ENCODE data around the gene ZMIZ2. TPM values are rescaled to one million over a fixed set of nuclear protein-coding genes. Genes with fewer than 3 reads are reported as not detected.

ZMIZ2 gene
- total and polyA plus RNA-seq, 2 of the 8 experiments (the other 6 are each of a cell fraction or from before 2014, with no cell fraction given), result 24.4 to 66.4 TPM

GRCh38 chr7:44784364-44784763 lies 35.7 kb downstream of the ZMIZ2 start:
- Histone ChIP-seq H3K18ac (ENCODE audit: extremely low read depth, low read length) (no peak overlapping the region), H3K4me2 (ENCODE audit: insufficient read depth in 1 of 2, low read depth in 2 of 2, low read length in 2 of 2) (no peak overlapping the region), H2BK5ac (ENCODE audit: low read depth, low read length) (no peak overlapping the region), H3K27ac (ENCODE audit: low read depth, low read length) (no peak overlapping the region), H3K27me3 (replicated peaks in 1 of 4; ENCODE audit: control insufficient read depth in 3 of 4, extremely low read depth in 1 of 4, insufficient read depth in 3 of 4, low read length in 3 of 4) (no peaks in the 10 kb centered on the region), H2BK20ac (ENCODE audit: low read length) (no peak overlapping the region), H3K36me3 (ENCODE audit: control insufficient read depth in 2 of 4, insufficient read depth in 4 of 4, low read length in 3 of 4) (no peaks in the 10 kb centered on the region), H3K4me3 (ENCODE audit: extremely low read depth in 1 of 4, insufficient read depth in 2 of 4, low read depth in 3 of 4, low read length in 4 of 4) (no peak overlapping the region), H2BK120ac (replicated peaks; ENCODE audit: low read depth, low read length) (no peak overlapping the region), H2AK5ac (ENCODE audit: low read depth, low read length) (no peak overlapping the region), H3K14ac (ENCODE audit: insufficient read length) (no peak overlapping the region), H4K8ac (ENCODE audit: extremely low read depth, insufficient read depth, low read length) (no peak overlapping the region), H2AFZ (ENCODE audit: low read length) (no peak overlapping the region), H2BK12ac (ENCODE audit: low read depth, low read length) (no peak overlapping the region), H3K9ac (replicated peaks in 1 of 4; ENCODE audit: extremely low read depth in 1 of 4, low read depth in 3 of 4, low read length in 3 of 4) (no peak overlapping the region), H4K5ac (ENCODE audit: insufficient read length, low read depth, low read length) (no peak overlapping the region), H3K4me1 (replicated peaks in 1 of 4; ENCODE audit: control insufficient read depth in 3 of 4, insufficient read depth in 4 of 4, low read length in 3 of 4) (peaks cover 0 to 4% (median 0%) of the 10 kb centered on the region in 4 experiments; a peak in 3 of 7 replicates), H3K23ac (ENCODE audit: insufficient read length) (no peak overlapping the region), H3K23me2 (ENCODE audit: low read depth, low read length) (no peaks in the 10 kb centered on the region), H4K91ac (replicated peaks; ENCODE audit: insufficient read length, low read length) (no peak overlapping the region), H3K79me1 (ENCODE audit: low read depth, low read length) (no peaks in the 10 kb centered on the region), H3K9me3 (ENCODE audit: insufficient read depth in 2 of 2, low read depth in 1 of 2, low read length in 1 of 2) (peaks cover 3 to 4% of the 10 kb centered on the region in 2 experiments; a peak in 2 of 4 replicates), H3K56ac (replicated peaks; ENCODE audit: insufficient read length, low read depth, low read length) (no peak overlapping the region), H3K79me2 (ENCODE audit: control insufficient read depth in 1 of 2, insufficient read depth in 2 of 2, low read length in 2 of 2) (no peaks in the 10 kb centered on the region), H4K20me1 (replicated peaks in 1 of 2; ENCODE audit: control insufficient read depth in 1 of 2, insufficient read depth in 2 of 2, low read length in 2 of 2) (no peaks in the 10 kb centered on the region), H2BK15ac (ENCODE audit: low read length) (no peak overlapping the region), H3K4ac (replicated peaks; ENCODE audit: insufficient read length, low read depth, low read length) (no peak overlapping the region)
- CTCF ChIA-PET (ENCODE audit: partially characterized antibody), result interaction anchor here (0.6 kb wide), 1 partner anchor 176 kb away, joined by 4 read pairs; no protein-coding TSS in a partner anchor
- TF ChIP-seq RXRA (IDR thresholded peaks at IDR 0.05; ENCODE audit: insufficient read depth, low read depth, low read length), result no peak
- no peak for TF ChIP-seq JUN (IDR thresholded peaks at IDR 0.05; ENCODE audit: low read depth, low read length)
- TF ChIP-seq MAX (IDR thresholded peaks at IDR 0.05), result no peak
- no peak for TF ChIP-seq CEBPB (IDR thresholded peaks at IDR 0.05; ENCODE audit: low read depth, low read length)
- TF ChIP-seq CHD2 (IDR thresholded peaks at IDR 0.05; ENCODE audit: low read length), result no peak
- POLR2A ChIA-PET (ENCODE audit: partially characterized antibody), result interaction anchor here (0.6 to 1.0 kb wide), 3 partner anchors 11 to 116 kb away, joined by 3 to 6 read pairs (median 4); no protein-coding TSS in a partner anchor
- 82% methylated on average over 1 of the region's 1 CpG; no CpG with 5 or more reads in 1 of the 2 experiments for WGBS, 2 experiments (ENCODE audit: extremely low coverage in 1 of 2, insufficient coverage in 1 of 2, insufficient read length in 1 of 2, insufficient replicate concordance in 2 of 2, low coverage in 1 of 2, low lambda C conversion rate in 2 of 2, missing lambda C conversion rate in 1 of 2)
- FAIRE-seq, result no peak
- DNase-seq (ENCODE audit: low read depth in 1 of 2, low spot score in 2 of 2), result no peak

Measured in H1 (cell line).